ENCODE results near the gene NUDT16L1.
"Not testable (repeated sequence)": the region's sequence is repeated elsewhere in the genome, so short reads cannot be mapped to it uniquely, and the experiment has no call there.

Gene NUDT16L1

DNA sequence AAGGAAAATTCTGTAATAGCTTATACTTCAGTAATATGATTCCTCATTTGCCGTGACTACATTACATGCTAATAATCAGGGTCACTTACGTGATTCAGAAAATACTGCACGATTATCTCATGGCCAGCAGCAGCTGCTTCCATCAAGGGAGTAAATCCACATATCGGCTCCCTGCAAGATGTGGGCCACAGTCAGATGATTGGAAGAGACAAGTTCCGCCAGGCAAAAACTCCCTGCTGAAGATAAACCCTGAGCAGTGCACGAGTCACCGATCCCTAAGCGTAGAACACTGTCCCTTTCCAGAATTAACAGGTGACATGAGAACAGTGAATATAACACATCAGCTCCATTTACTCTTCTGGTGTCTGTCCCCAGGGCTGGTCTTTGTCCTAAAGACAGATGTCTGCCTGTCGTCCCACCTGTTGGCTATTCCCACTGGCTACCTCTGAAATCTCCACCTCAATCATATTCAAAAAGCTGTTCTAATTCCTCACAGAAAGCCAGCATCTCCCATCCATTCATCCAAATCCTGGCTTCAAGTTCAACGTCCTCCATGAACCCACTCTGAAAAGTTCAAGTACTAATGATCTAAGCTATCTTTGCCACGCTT, 31.4 kb downstream of the NUDT16L1 start:
- DNase-seq, result no peak

DNA sequence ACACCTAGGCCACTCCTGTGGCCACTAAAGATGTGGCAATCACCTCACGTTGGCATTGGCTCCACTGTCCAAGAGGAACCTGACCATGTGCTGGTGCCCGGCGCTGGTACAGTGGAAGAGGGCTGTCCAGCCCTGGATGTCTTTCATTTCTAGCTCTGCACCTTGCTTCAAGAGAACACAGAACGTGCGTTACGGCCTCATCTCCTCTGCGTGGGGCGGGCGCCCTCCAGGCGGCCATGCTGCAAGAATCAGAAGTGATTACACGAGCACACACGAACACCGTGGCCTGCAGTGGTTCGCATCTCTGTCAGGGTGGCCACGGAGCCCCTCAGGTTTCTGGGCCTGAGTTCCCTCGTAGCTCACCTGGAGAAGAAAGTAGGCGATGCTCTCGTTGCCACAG, 33.3 kb downstream of the NUDT16L1 start:
- no peak for DNase-seq

DNA sequence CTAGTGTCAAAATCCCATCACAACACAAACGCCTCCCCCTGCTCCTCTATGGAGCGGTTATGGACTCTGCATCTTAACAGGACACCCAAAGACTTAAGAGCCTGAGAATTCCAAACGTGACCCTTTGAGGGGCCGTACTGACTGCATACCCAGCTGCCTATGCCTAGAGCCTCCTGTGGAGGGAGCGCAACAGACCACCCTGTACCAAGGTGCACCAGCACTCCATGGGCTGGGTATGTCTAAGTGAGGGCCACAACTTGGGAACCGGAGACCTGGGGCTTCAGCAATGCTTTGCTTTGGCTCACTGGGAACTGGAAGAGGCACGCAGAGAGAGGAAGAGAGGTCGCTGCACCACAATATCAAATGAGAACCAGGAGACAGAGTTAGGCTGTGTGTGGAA, 35.3 kb downstream of the NUDT16L1 start:
- no peak for DNase-seq

DNA sequence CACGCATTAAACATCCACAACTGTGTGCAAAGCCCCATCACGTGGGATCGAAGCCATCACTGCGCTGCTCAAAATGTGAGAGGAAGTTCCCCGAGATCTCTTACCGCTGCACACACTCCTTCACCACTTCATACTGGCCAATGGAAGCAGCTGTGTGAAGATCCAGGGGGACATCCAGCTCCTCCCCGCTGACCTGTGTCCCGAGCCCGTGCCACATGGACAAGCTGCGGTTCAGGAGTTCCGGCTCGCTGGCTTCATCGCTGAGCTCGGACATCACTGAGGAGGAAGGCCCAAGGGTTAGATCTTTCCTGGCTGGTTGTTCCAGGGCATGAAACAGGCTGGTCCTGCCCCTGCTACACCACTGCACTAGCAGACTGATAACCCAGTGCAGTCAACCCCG, 36.5 kb downstream of the NUDT16L1 start:
- DNase-seq, result no peak

DNA sequence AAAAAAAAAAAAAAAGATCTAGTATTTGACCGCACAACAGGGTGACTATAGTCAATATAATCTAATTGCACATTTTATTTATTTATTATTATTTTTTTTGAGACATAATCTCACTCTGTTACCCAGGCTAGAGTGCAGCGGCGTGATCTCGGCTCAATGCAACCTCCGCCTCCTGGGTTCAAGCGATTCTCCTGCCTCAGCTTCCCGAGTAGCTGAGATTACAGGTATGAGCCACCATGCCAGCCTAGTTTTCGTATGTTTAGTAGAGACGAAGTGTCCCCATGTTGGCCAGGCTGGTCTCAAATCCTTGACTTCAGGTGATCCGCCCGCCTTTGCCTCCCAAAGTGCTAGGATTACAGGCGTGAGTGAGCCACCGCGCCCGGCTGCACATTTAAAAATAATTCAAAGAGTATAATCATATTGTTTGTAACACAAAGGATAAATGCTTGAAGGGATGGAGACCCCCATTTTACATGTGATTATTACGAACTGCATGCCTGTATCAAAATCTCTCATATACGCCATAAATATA, 39.9 kb downstream of the NUDT16L1 start:
- no peak for DNase-seq

DNA sequence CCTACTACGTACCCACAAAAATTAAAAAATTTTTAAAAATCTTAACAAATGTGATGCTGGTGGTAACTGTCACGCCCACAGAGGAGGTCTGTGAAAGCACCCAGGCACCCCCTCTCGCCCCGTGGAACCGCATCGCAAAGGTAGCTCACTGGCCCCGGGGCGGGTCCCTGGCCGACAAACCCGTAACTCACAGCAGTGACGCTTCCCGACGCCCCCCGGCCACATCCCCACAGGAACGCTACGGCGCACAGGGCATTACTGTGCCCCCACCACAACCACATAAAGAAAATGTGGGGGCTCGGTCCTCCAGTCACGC, 40.3 kb downstream of the NUDT16L1 start:
- no peak for DNase-seq

DNA sequence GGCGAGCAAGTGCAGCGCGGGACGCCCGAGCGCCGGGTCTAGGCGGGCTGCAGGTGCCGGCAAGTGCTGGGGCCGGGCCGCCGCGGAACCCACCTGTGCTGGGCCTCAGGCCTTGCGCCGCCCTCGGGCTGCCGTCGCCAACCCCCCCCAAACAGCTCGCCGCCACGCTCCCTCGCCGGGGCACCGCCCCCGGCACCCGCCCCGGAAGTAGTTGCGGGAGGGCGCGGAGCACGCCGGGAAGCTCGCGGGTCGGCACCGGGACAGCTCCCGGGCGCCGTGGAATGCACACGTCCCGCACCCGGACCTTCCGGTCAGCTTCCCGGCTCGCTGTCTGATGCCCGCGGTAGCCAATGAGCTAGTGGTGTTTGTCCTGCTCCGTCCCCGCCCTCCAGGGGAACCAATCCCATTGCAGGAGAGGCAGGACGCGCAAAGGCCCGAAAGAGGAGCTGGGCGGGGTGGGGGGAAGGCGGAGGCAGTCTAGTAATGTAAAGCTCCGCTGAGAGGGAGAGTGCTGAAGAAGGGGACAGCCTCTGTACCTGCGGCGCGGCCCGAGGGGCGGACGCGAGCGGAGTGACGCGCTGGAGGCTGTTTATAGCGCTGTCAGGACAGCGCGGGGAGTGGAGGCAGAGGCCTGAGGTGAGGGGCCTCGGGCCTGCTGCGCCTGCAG, 40.8 kb downstream of the NUDT16L1 start, which contains the start of the genes ANKS3 and DNAAF8:
ANKS3 (minus strand) TSS at position 209 of the 667 bp plus-strand sequence. CDS start 4,122 bp downstream, outside the sequence.
DNAAF8 (plus strand) TSS at position 475 of the 667 bp plus-strand sequence. CDS start 1,978 bp downstream, outside the sequence.
- DNase-seq, result peak; percentile 98

DNA sequence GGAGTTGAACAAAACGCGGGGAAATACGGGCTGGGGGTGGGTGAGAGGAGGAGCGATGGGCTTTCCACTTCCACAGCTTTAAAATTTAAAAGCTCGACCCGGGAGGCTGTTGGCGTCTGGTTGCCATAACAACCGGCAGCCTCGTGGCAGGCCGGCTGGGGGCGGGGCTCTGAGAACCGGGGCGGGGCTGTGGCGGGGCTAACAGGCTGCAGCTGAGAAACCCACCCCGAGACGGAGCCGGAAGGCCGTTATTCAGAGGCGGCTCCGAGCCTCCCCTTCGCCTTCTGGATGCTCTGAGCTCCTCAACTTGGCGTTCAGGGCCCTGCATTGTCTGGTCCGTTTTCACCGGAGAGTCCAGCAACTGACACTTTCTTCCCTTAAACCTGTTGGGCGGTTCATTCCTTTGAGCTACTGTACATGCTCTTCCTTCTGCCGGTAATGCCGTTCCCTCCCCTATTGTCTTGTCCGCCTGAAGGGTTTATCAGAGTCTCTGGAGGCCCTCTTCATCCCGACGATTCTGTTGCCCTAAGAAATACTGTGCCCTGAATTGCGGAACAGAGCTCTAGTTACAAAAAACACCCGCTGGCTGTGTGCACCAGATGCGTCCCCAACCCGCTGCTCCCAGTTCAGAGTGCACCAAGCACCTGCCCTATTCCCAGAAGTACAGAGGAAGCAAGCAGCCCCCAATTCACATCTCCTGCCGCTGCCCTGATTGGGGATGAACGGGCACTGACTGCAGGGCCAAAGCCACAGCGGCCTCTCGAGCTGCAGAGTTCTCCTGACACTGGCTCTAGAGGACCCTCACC, 41.6 kb downstream of the NUDT16L1 start:
- DNase-seq, result peak; percentile 83

DNA sequence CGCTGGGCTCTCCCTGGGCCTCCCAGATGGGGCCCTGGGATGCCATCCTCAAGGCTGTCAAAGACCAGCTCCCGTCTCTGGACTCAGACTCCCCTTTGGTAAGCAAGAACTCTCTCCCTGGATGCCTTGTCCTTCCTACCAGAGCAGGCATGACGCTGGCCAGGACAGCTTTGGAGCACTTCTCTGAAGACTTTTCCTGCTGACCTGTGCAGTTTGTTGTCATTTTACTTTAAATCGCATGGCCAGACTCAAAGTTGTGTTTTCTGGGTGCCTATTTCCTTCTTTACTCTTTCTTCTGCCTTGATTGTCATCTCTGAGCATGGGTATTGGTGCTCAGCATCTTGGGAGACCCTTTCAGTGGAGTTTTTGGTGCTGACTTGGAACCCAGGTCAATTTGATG, 43.2 kb downstream of the NUDT16L1 start:
- DNase-seq, result no peak

DNA sequence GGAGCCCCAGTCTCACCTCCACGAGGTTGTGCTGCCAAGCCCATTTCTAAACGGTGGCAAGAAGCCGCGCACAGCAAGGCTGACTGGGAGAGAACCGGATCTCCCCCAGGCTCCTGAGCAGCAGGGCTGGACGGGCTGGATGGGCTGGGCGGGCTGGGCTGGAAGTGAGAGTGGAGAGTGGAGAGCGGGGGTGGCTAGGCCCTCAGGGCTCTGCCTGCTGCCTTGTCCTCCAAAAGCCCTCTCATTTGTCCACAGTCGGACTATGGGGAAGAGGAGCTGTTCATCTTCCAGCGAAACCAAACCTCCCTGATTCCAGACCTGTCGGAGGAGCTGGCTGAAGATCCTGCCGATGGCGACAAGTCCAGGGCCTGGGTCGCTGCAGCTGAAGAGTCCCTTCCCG, 44.2 kb downstream of the NUDT16L1 start:
- DNase-seq, result no peak

DNA sequence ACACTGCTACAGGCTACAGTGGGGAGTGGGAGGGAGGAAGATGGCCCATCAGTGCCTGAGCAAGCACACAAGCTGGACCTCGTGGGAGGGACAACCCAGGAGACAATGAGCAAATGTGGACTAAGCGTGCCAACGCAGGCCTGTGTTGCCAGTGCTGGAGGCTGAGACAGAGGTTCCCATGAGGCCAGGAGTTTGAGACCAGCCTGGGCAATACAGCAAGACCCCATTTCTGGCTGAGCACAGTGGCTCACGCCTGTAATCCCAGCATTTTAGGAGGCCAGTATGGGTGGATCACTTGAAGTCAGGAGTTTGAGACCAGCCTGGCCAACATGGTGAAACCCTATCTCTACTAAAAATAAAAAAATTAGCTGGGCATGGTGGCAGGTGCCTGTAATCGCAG, 45.0 kb downstream of the NUDT16L1 start:
- DNase-seq, result not testable (repeated sequence)

DNA sequence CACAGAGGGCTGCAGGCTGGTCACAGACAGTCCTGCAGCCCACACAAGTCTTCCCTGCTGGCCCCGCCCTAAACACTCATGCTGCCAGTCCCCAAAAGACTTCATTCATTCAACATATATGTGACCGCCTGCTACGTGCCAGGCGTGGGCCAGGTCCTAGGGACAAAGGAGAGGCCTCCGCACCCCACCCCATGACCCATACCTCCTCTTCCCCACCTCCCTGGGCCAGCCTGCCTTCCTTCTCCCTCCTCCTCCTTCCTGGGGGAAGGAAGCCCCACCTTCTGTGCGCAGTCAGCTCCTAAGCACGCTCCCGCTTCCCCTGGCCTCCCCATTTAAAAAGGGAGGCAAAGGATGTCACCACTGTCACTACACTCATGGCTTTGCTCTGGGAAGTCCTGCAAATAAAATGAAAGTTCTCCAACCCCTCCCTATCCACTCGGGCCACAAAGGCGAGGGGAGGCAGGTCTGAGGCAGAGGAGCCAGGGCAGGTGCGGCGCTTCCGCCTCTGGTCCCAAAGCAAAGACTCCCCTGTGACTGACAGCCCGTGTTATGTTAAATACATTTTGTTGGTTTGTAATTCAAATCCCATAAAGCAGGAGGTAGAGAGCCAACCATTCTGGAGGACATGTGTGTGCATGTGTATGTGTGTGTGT, 50.0 kb downstream of the NUDT16L1 start:
- DNase-seq, result no peak

DNA sequence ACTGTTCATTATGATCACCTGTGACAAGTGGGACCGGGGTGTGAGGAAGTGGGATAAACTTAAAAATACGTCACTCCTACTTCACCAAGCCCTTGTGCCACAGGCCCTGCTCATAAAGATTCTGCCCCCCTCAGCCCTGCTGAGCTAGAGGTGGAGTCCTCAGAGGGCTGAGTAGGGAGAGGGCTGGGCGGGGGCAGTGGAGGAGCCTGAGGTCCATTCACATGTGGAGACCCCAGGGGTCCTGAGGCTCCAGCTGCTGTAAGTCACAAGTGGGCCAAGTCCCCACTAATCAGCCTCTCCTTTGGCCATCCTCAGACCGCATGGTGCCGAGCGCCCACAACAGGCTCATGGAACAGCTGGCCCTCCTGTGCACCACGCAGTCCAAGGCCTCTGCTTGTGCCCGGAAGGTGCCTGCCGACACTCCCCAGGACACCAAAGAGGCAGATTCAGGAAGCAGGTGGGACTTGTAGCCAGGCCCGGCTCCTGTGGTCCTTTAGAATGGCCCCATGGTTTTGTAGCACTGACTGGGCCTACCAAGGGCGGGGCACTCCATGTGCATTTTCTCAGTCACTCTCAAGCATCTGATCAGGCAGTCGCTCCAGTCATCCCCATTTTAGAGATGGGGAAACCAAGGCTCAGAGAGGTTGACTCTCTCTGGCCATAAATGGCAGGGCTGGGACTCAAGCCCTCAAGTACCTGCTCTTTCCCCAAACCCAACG, 51.4 kb downstream of the NUDT16L1 start:
- no peak for DNase-seq

DNA sequence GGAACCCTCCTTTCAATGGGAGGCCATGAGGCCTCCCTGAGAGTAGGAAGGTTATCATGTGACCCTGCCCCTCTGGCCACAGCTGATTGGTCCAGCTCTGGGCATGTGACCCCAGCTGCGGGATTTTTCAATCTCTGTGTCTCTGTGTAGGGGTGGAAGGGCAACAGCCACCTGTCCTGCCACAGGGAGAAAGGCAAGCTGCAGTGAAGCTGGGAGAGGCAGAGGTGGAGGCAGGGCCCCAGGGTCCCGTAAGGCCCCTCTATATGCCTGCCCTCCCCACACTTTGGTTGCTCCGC, 51.9 kb downstream of the NUDT16L1 start:
- DNase-seq, result no peak
